Gastrocnemius medialis (tissue), 4 donors: ENCODE measurements around the gene GEN1. TPM values are rescaled to one million over a fixed set of nuclear protein-coding genes. Genes with fewer than 3 reads are reported as not detected.

Experiments
- ATAC-seq, 2 donors: fragments of 150-250 bp; one replicate each; pipeline ENCODE4 v1.9.1; 2016
- DNase-seq, 2 donors: peaks; one replicate each; pipeline ENCODE4 v3.0.0-alpha.2; 2019
- H3K27ac ChIP-seq, 4 donors: fragments of 200-600 bp; sonication (generic); 1 replicate in 1 of 4; 2 replicates in 3 of 4; pipeline ENCODE4 v1.5.1; 2016 to 2018; ENCODE audit warnings: mild to moderate bottlenecking in 2 of 4, moderate library complexity in 1 of 4
- H3K27me3 ChIP-seq, 3 donors: fragments of 200-600 bp; sonication (generic) in 2 of 3; 1 replicate in 1 of 3; 2 replicates in 2 of 3; pipeline versions ENCODE4 v1.5.1 to v1.6.0; 2016 to 2019; ENCODE audit warnings: mild to moderate bottlenecking in 1 of 3, moderate library complexity in 1 of 3
- H3K36me3 ChIP-seq, 2 donors: fragments of 200-600 bp; sonication (generic) in 1 of 2; one replicate each; pipeline ENCODE4 v1.5.1; 2017 to 2018
- H3K4me1 ChIP-seq, 2 donors: fragments of 200-600 bp; sonication (generic) in 1 of 2; one replicate each; pipeline ENCODE4 v1.5.1; 2016 to 2017; ENCODE audit warnings: mild to moderate bottlenecking in 2 of 2
- H3K4me3 ChIP-seq, 4 donors: fragments of 200-600 bp; sonication (generic) in 3 of 4; 1 replicate in 1 of 4; 2 replicates in 3 of 4; pipeline ENCODE4 v1.5.1; 2016 to 2019; ENCODE audit warnings: mild to moderate bottlenecking in 2 of 4
- H3K9me3 ChIP-seq, 3 donors: fragments of 200-600 bp; sonication (generic) in 2 of 3; 1 replicate in 1 of 3; 2 replicates in 2 of 3; pipeline ENCODE4 v1.5.1; 2016 to 2019
- POLR2A ChIP-seq, 2 donors: fragments of 450-650 bp; IDR thresholded peaks; one replicate each; pipeline ENCODE4 v1.6.1; 2017; ENCODE audit warnings: antibody characterized with exemption in 2 of 2, mild to moderate bottlenecking in 2 of 2, moderate library complexity in 2 of 2
- in situ Hi-C, 4 donors: fragments of 200-750 bp; cut with MboI; loops; one replicate each; pipeline versions ENCODE4 v1.15.0 to v1.8.0; 2017; ENCODE audit warnings: low sequenced_read_pairs in 4 of 4
- intact Hi-C: fragments of 100-400 bp; cut with DNase I; formaldehyde crosslinking; loops from one replicate; pipeline ENCODE4 v1.15.1; 2023; ENCODE audit warnings: low total_unique reads
- total RNA-seq, 4 donors: library from RNA; depleted of rRNA; stranded (reverse); fragments of >200 nt; gene quantifications; one replicate each; pipeline versions ENCODE4 v1.1.0 to v1.2.3, GENCODE V29; 2016
- TF ChIP-seq, protein P1 (sequence below), 5 experiments: fragments of 450-650 bp in 3 of 5; fragments of 200-600 bp in 2 of 5; sonication (generic) in 2 of 5; IDR thresholded peaks in 4 of 5; conservative IDR thresholded peaks in 1 of 5; 1 replicate in 4 of 5; 2 replicates in 1 of 5; pipeline ENCODE4 v1.5.1; 2016 to 2019; ENCODE audit warnings: antibody characterized with exemption in 5 of 5, mild to moderate bottlenecking in 3 of 5, moderate library complexity in 3 of 5

Gene GEN1
- total RNA-seq, 4 donors from 2014 or later = 0.31 to 8.7 (median 2.3) TPM

- TF ChIP-seq POLR2A (IDR thresholded peaks at IDR 0.05) = no peak
- TF ChIP-seq, protein P1, sequence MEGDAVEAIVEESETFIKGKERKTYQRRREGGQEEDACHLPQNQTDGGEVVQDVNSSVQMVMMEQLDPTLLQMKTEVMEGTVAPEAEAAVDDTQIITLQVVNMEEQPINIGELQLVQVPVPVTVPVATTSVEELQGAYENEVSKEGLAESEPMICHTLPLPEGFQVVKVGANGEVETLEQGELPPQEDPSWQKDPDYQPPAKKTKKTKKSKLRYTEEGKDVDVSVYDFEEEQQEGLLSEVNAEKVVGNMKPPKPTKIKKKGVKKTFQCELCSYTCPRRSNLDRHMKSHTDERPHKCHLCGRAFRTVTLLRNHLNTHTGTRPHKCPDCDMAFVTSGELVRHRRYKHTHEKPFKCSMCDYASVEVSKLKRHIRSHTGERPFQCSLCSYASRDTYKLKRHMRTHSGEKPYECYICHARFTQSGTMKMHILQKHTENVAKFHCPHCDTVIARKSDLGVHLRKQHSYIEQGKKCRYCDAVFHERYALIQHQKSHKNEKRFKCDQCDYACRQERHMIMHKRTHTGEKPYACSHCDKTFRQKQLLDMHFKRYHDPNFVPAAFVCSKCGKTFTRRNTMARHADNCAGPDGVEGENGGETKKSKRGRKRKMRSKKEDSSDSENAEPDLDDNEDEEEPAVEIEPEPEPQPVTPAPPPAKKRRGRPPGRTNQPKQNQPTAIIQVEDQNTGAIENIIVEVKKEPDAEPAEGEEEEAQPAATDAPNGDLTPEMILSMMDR (IDR thresholded peaks at IDR 0.05 in 4 of 5, conservative IDR thresholded peaks at IDR 0.05 in 1 of 5) = no peak
- ATAC-seq (no peak), DNase-seq (no peak)
- H3K9me3 ChIP-seq = no peaks in the 10 kb centered on the region
- intact Hi-C loops (no loop called here), in situ Hi-C loops (loop anchor here in 2 of 4 donors (25.0 kb wide), 1 partner anchor 452 kb away; no protein-coding TSS in a partner anchor)
- no peaks in the 10 kb centered on the region for H3K4me1 ChIP-seq
- H3K36me3 ChIP-seq = peaks cover 0 to 67% of the 10 kb centered on the region in 2 donors
- no peak overlapping the region for H3K27ac ChIP-seq
- no peaks in the 10 kb centered on the region for H3K27me3 ChIP-seq
- H3K4me3 ChIP-seq = no peak overlapping the region
Observed at GRCh38 chr2:17710547-17711248, 43.2 kb upstream of the GEN1 start.

DNA sequence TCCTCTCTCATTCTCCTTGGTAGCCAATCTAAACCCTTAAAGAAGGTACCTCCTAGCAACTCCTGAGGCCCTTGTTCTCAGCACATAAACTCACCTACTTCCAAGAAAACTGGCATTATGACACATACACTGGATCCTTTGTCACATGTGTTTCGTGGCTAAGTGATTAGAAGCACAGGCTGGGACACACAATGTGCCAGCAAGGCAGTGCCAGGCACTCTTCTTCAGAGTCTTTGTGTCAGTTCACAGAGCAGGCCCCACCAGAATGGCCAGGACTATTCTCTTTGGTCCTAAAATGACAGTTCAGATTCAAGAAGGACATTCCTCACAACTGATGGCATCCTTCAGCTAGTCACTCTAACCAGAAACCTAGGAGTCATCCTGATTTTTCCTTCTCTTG is 40.6 kb upstream of the GEN1 start:
- H3K4me1 ChIP-seq = no peaks in the 10 kb centered on the region
- H3K36me3 ChIP-seq = peaks cover under 1 to 74% of the 10 kb centered on the region in 2 donors
- H3K27me3 ChIP-seq = no peaks in the 10 kb centered on the region
- no peak overlapping the region for H3K27ac ChIP-seq
- in situ Hi-C loops (loop anchor here in 2 of 4 donors (25.0 kb wide), 1 partner anchor 449 kb away; no protein-coding TSS in a partner anchor), intact Hi-C loops (no loop called here)
- no peak for TF ChIP-seq POLR2A (IDR thresholded peaks at IDR 0.05)
- TF ChIP-seq, protein P1 (IDR thresholded peaks at IDR 0.05 in 4 of 5, conservative IDR thresholded peaks at IDR 0.05 in 1 of 5) = no peak
- H3K9me3 ChIP-seq = no peaks in the 10 kb centered on the region
- no peak for ATAC-seq
- no peak overlapping the region for H3K4me3 ChIP-seq
- no peak for DNase-seq

- TF ChIP-seq POLR2A (IDR thresholded peaks at IDR 0.05) = no peak
- TF ChIP-seq, protein P1 (IDR thresholded peaks at IDR 0.05 in 4 of 5, conservative IDR thresholded peaks at IDR 0.05 in 1 of 5) = no peak
- ATAC-seq (no peak), DNase-seq (no peak)
- H3K9me3 ChIP-seq = no peaks in the 10 kb centered on the region
- H3K4me1 ChIP-seq = no peaks in the 10 kb centered on the region
- H3K27ac ChIP-seq = no peak overlapping the region
- no peaks in the 10 kb centered on the region for H3K27me3 ChIP-seq
- H3K4me3 ChIP-seq = no peak overlapping the region
- intact Hi-C loops (no loop called here), in situ Hi-C loops (loop anchor here in 2 of 4 donors (25.0 kb wide), 1 partner anchor 445 kb away; no protein-coding TSS in a partner anchor)
- H3K36me3 ChIP-seq = peaks cover 2 to 82% of the 10 kb centered on the region in 2 donors
Observed at GRCh38 chr2:17717666-17718065, 36.3 kb upstream of the GEN1 start.

DNA sequence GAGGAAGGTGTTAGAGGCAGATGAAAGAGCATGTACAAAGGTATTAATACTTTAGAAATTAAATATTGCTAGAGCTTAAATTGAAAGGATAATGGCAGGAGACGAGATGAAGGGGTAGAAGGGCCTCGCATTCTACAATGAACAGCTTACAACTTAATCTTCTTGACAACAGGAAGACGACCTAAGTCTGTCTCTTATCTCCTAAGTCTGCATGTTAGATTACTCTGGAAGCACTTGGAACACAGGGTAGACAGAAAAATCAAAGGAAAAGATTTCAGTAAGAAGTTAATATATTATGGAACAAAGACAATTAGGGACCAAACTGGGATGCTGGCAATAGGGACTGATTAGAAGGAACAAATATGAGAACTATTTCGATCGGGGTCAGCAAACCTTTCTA is 35.2 kb upstream of the GEN1 start:
- H3K9me3 ChIP-seq = no peaks in the 10 kb centered on the region
- H3K4me3 ChIP-seq = no peak overlapping the region
- TF ChIP-seq, protein P1 (IDR thresholded peaks at IDR 0.05 in 4 of 5, conservative IDR thresholded peaks at IDR 0.05 in 1 of 5) = no peak
- no peak for TF ChIP-seq POLR2A (IDR thresholded peaks at IDR 0.05)
- H3K27me3 ChIP-seq = no peaks in the 10 kb centered on the region
- H3K27ac ChIP-seq = no peak overlapping the region
- DNase-seq (no peak), ATAC-seq (no peak)
- intact Hi-C loops (loop anchor here (1.0 kb wide), 1 partner anchor 112 kb away; no protein-coding TSS in a partner anchor), in situ Hi-C loops (loop anchor here in 2 of 4 donors (25.0 kb wide), 1 partner anchor 444 kb away; no protein-coding TSS in a partner anchor)
- H3K4me1 ChIP-seq = no peaks in the 10 kb centered on the region
- H3K36me3 ChIP-seq = peaks cover 2 to 75% of the 10 kb centered on the region in 2 donors
